HG02852 (cell line): ENCODE data around the gene BNC2.

Experiments
- ATAC-seq: cut with Tn5 transposase; IDR thresholded peaks from one replicate; pipeline ENCODE4 v1.9.1; 2021; ENCODE audit warnings: mild to moderate bottlenecking, moderate library complexity; ENCODE audit not compliant: unreplicated experiment

The BNC2 gene

DNA sequence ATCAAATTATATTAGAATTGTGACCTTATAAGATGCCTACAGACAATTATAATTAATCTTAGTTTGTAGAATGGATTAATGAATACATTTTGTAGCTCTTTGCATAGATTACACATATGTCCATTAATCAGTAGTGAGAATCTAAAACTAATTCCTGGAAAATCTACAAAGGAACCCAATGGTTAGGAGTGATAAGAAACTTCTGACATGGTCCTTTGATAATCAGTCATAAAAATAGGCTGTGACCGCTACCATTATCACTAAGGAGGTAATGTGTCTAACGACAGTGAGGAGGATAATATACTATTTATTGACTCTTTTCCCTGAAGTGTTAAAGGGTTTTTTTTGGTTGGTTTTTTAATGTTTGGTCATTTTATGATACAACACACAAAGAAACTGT is 46.6 kb downstream of the BNC2 start:
- no peak for ATAC-seq

DNA sequence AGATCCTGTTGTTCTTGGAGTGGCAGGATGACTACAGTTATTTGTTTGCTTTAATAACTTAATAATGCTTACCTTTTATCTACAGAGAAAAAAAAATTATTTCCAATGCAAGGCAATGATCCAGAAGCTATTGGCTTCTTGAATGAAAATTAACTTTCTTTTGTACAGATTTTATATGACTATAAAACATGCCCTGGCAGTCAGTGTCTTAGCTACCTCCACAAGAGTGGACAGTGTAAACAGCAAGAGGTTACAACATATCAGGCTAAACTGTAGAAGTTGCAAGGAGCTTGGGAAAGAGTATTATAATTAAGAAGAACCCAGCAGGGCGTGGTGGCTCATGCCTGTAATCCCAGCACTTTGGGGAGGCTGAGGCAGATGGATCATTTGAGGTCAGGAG is 49.1 kb downstream of the BNC2 start:
- ATAC-seq: no peak

DNA sequence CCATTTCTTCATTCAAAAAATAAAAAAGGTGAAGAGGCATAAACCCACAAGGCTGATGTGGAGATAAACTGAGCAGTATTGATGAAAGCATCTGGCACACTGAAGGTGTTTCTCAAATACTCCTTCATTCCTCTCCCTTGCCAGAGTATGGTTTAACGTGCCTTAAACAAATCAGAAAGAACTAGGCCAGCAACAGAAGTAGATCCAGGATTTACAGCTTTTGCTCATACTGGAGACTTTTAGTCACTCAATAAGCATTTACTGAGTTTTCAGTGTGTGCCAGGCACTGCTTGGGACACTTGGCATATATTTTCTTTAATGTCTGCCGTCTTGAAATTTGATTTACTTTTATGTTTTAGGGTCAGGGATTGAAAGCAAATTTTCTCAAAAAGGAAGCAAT is 53.0 kb downstream of the BNC2 start:
- no peak for ATAC-seq

DNA sequence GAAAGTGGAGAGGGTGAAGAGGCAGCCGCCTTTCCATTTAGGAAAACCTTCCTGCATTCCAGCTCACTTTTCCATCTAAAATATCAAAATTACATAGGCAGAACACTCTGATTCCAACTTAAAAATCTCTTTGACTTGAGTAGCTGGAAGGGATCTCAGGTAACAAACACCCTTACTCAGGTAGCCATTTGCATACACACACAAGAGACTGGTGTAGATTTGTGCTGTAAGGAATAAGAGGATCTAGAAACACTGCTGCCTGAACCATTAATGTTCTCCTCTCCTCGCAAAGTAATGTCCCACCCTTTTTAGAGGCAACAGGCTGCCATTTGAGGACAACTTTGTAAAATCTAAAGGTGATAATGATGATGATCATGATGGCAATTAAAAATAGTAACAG is 53.5 kb downstream of the BNC2 start:
- ATAC-seq: no peak

DNA sequence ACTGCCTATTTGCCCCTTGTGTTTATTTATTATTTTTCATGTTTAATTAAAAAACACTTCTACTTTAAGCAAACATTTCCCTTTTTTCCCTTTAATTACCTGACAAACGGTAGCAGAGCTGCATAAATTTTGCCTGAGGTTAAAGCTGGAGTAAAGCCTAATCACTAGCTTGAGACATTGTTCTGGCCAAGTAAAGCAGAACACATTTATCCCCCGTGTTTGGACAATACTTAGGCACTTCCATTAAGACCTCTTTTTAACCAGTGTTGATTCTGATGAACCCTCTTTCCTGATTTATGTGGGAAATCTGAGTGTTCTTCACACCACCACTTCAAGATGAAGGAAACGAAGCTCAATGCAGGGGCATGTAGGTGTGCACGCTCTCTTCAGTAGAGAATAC is 54.5 kb downstream of the BNC2 start:
- no peak for ATAC-seq

DNA sequence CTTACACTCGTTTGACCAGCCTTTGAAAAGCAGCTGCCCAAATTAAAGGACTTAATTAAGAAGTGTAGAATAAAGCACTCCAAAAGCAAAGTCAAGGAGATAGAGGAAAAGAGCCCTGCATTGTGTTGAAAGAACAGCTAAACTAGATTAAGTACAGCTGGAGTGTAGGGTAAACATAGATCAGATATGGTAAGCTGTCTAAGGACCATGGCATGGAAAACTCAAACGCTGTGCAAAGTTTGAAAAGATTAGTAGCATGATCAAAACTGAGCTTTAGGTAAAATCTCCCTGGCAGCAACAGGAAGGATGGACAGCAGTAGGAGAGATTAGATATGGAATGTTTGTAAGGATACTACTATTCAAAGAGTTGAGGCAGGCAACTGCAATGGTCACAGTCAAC is 55.4 kb downstream of the BNC2 start:
- ATAC-seq: no peak

DNA sequence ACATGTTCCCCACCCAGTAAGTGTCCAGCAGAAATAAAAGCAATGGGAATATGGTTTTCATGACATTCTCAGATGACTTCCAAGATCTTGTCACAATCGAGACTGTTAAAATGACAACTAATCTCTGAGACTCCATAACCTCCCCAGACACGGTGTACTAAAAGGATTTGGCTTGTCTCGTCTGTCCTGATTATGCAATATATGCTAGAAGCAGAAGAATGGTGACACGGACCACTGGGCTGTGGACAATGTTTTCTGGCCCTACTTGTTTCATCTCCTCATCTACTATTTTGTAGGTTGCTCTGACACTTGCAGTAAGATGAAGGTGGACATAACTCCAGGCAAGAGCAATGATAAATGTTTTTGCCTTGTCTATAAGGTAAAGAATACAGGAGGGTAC is 56.6 kb downstream of the BNC2 start:
- no peak for ATAC-seq

DNA sequence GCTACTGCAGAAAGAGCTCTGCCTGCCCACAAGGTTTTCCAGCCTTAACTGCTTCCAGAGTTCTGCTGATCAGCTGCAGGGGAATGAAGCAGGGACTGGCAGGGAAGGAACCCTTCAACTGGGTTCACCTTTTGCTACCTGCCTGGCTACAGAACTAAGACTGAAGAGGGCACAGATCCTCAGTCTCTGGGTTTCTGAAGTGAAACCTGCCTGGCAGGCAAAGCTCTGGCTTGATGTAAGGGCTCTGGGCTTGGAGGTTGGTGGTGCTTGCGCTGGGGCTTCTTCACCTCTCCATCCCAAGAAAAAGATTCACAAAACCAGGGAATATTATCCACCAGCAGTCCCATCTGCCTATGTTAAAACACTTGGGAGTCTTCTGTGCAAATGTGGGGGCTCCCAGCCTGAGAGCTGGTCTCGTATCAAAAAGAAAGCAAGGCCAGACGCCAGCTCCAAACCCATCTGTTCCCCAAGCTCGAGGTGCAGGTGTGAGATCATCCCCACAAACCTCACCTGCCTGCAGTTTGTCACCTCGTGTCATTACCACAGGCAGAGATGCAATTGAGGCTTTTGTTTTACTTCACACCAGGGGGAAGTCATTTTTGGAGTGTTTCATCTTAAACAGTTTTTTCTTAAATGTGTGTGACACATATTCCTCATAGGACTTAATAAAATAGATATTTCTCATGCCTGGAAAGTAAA is 58.3 kb downstream of the BNC2 start:
- ATAC-seq: no peak

DNA sequence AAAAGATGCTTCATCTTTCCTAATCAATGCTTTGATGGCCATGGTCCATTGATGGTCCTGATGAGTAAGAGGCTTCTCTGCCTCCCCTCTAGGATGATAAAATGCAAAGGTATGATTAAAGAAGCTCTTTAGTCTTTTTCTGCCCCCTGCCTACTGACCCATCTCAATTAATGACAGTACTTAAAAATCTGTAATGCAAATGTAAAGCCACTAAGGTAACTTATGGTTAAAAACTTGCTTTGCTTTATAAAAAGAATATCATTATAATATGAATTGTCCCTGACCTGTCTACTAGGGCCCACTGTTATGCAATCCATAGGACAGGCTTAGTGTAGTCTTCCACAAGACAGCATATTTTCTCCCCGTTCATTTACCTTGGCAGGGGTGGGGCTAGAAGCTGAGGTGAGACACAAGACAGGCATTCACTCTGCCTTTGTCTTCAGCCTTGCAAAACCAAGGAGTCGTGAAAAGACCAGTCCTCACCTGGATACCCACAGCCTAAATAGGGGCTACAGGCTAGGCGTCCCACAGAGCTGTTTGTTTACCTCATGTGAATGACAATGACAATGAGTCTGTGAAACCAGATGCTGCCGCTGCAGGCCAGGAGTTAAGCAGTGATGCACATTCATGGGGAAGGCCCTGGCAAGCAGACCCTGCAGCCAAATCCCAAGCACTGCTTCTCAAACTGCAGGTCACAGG is 60.4 kb downstream of the BNC2 start:
- no peak for ATAC-seq

DNA sequence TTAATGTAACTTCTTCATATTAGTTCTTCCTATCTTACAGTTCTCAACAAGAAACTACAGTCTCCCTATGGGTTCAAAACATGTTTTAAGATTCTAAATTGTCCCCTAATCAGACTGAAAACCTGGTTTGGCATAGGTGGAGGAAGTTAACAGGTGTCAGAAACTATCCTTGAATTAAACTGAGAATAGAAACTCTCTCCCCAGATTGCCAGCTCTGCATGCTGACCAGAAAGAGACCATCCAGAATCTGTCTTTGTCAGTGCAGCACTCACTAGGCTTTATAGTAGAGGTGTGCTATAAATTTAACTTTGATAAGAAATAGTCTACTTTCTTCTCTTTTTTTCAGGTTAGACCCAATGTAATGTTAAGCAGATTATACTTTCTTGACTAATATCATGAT is 63.8 kb downstream of the BNC2 start:
- ATAC-seq: no peak

DNA sequence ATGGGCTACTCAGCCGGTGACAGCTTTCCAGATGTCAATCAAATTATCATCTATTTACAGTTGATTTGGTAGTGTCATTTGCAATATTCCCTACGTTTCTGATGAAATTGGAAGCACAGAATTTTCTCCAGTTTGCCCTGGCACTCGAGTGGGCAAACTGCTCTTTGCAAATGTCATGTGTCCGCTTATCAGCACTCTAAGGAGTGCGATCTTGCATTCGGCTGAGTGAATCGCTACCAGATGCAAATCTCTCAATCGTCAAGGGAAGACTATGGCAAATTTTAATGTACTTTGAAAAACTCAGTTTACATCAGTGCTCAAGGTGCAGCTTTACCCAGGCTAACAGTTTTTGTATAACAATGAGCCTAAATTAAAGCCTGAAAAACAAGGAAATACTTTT is 66.8 kb downstream of the BNC2 start:
- ATAC-seq: no peak

DNA sequence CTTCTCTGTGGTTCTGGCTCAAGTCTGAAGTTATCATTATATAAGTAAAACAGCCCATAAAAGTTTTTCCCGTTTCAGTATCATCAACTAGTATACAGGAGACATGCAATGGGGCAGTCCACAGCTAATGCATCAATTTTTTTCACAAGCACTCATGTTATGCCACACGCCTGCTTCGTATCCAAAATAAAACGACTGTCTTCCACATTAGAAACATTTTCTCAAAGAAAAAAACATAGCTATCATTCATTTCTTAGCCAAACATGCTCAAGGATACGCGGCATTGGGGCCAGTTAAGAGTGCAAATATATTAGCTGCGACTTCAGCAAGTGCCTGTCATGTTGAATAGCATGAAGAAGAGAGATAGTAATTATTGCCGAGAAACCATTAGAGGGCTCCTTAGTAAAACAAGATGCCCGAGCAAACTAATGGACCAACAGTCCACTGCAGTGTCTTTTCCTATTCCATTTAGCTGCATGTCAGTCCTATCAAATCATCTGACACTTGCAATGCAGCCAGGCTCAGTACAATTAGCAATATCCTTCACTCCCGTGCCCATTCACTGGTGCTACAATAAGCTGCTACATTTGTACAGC is 68.5 kb downstream of the BNC2 start:
- no peak for ATAC-seq

DNA sequence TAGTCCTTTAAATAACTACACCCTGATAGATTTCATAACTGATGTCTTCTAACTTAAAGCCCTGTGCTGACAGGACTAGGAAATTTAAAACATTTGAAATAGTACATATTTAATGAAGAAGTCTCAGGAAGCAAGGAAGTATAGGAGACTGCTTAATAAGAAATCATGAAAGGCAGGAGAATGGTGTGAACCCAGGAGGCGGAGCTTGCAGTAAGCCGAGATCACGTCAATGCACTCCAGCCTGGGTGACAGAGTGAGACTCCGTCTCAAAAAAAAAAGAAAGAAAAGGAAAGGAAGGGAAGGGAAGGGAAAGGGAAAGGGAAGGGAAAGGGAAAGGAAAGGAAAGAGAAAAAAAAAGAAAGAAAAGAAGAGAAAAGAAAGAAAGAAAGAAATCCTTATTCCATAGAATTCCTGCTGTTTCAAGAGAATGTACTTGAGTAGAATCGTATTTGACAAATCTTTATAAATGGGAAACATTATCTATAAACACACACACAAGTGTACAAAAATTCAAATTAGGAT is 74.1 kb downstream of the BNC2 start:
- no peak for ATAC-seq

DNA sequence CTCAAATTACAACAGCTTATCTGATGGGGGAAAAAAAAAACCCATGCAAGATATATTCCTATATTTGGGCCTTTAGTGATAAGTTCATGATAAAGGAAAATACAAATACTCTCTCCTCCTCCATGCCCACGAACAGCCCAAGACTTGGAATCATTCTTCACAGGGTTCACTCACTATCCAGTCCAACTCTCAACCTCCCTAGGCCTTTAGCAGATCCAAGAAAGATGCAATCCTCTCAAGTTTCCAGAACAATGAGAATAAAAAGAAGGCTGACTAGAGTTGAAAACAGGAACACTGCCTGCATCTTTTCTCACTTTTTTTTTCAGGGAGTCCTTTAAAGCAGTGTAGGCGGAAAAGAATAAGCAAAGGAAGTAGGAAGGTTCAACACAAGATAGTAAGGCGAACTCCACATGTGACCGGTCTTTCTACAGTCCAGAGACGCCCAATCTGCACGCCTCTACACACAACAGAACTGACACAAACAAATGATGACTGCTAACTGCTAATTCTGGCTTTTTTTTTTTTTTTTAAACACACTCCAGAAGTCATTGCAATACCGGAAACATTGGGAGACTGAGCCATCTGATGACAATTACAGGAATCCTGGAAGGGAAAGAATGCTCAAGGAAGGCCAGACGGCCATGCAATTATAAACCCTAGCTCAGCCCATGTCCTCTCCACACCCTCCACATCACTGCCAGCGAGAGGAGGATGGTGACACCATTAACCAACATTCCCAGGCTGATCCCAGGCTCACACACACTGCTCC is 75.4 kb downstream of the BNC2 start:
- no peak for ATAC-seq

DNA sequence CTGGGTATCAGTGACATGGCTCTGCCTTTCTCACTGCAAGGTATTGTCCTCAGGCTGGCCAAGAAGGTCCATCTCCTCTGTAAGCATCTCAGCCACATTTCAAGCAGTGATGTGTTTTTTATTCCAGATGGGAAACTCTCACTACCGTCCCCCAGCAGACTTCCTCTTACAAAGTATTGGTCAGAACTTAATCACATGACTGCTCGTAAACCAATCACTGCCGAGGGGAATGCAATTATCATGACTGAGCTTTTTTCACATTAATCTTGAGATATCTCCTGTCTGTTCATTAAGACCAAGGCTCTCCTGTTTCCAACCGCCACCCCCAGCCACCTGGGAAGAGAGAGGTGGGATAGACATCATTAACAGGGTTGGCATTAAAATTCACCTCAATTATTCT is 76.4 kb downstream of the BNC2 start:
- no peak for ATAC-seq

DNA sequence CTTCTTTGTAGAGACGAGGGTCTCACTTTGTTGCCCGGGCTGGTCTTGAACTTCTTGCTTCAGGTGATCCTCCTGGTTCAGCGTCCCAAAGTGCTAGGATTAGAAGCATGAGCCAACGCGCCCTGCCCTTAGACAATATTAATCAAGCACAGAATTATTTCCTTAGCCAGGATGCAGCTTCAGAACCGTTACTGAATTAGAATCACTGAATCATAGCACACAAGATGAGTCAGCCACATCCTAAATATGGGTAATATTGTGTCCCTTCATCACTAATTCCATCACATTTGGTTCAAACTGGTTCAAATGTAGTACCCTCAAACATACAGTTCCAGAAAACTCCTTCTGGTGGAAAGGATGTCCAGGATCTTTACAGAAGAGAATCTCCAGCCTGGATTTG is 82.7 kb downstream of the BNC2 start:
- ATAC-seq: no peak

DNA sequence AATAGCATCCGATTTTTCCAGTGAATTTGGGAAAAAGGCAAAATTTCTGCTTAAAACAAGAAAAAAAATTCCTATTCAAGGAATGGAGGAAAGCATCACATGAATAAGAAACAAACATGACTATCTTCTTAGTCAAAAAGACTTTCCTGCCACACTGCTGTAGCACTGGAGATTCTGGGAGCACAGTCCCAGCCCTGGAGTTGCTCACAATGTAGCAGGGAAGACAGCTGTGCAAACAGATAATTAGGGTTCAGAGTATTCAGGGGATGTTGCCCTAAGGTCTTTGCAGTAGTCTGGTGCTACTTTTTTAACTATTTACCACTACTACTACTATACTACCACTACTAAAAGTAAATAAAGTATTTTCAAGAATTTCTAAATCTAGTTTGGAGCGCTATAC is 86.5 kb downstream of the BNC2 start:
- no peak for ATAC-seq

DNA sequence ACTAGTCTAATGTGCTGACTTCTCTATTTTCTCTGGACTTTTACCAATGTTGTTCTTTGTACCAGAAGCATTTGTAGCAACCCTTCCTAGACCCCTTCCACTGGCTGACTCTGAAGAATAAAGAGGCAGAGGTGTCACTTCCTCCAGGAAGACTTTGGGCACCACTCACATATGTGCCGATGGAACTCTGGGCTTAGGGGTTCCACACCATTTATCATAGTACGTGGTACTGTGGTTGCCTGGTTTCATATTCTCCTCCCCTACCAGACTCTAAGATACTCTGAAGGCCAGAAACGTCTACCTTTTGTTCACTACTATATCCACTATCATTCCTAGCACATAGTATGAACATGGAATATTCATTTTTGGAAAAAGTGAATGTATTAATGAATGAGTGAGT is 88.0 kb downstream of the BNC2 start:
- ATAC-seq: no peak

DNA sequence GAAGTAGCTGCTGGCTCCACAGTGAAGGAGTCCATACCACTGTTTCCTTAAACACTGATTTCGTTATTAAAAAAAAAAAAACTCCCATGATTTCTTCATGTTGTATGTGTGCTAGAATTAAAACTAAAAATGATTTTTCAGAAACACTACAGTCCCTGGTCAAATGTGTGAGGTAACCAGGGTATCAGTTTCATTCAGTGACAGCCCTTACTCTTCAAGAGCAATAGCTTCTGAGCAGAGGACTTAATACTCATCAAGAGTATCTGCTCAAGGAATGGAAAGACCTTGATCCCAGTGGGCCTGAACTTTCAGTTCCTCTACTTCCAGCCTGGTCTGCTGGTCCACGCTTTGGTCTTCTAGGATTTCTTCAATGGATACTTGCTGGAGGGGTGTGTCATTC is 95.1 kb downstream of the BNC2 start:
- ATAC-seq: no peak

DNA sequence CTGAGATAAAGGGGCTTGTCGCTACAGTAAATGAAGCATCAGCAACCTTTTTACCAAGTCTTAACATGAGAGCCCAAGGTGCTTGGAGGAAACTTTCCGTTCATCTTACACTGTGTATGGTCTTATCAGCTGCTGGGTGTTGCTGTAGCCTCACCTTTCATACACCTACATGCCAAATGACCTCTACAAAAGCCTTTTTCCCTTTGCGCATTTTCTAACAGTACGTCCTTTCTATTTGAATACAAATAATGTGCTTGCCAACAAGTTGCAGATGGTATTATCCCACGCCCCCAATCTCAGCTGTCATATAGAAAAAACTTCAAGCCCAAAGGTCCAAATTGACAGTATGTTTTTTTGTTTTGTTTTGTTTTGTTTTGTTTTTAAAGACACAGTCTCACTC is 96.9 kb downstream of the BNC2 start:
- ATAC-seq: no peak

DNA sequence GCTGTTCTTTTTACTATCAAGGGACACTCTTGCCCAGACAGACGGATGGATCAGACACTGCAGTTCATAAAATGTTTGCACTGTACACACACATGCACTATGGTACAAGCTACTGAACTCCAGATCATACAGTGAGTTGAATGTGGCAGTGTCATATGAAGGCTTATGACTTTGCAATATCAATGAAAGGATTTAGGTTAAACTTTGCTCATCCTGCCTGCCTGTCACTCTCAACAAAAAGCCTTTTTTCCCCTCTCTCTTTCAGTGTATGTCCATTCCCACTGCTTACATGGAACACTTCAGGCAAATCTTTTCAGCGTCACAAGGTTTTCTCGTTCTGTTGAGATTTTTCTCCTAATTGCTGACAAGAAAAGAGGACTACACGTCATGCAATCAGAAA is 97.4 kb downstream of the BNC2 start:
- ATAC-seq: no peak

DNA sequence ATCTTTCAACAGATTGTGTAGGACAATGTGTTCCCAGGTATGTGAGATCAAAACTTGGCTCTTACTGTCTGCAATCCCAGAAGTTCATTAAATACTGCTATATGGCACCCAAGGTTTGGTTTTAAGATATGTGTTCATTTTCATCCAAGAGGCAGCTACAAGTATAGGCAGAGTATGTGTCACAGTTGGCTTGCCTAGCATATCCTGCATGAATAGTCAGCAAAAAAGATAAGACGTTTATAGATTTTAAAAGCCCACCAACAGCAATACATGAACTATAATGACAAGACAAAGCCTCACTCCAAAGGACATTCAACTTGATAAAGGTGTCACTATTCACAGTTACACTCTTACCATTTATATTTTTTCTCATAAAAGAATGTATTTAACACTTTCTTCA is 99.1 kb downstream of the BNC2 start:
- no peak for ATAC-seq
